HepG2 (cell line): ENCODE measurements around the gene TMEM258. TPM values are rescaled to one million over a fixed set of nuclear protein-coding genes. Genes with fewer than 3 reads are reported as not detected.

Experiments
- CBX5 ChIP-seq: sonication (generic); formaldehyde crosslinking; IDR thresholded peaks from 2 replicates; pipeline ENCODE4 v1.4.0; 2020; ENCODE audit warnings: missing genetic modification reagents, borderline replicate concordance
- CEBPZ ChIP-seq: IDR thresholded peaks from 2 replicates; pipeline ENCODE4 v1.6.1; 2012; ENCODE audit warnings: low read length, improper control_type of control experiment
- HOXD1 ChIP-seq: sonication (generic); formaldehyde crosslinking; IDR thresholded peaks from 2 replicates; pipeline ENCODE4 v1.5.0; 2020; ENCODE audit warnings: missing genetic modification reagents
- ISL2 ChIP-seq: sonication (generic); formaldehyde crosslinking; IDR thresholded peaks from 2 replicates; pipeline ENCODE4 v1.5.0; 2020; ENCODE audit warnings: missing genetic modification reagents
- MIER2 ChIP-seq: IDR thresholded peaks from 2 replicates; pipeline ENCODE4 v1.6.1; 2016; ENCODE audit warnings: missing biosample characterization, missing genetic modification reagents
- TAF15 ChIP-seq: fragments of 200-400 bp; formaldehyde crosslinking; IDR thresholded peaks from one replicate; pipeline ENCODE4 v1.6.1; 2018; ENCODE audit warnings: mild to moderate bottlenecking, low read depth, low read length; ENCODE audit not compliant: poor library complexity, severe bottlenecking
- TCF7L2 ChIP-seq: IDR thresholded peaks from 2 replicates; pipeline ENCODE4 v1.6.1; 2011; ENCODE audit warnings: mild to moderate bottlenecking, low read depth, low read length, moderate library complexity
- TFAP4 ChIP-seq: sonication (generic); IDR thresholded peaks from 2 replicates; pipeline ENCODE4 v1.6.1; 2016; ENCODE audit warnings: low read depth, borderline replicate concordance
- TRIM22 ChIP-seq: fragments of 450-650 bp; IDR thresholded peaks from 2 replicates; pipeline ENCODE4 v1.6.1; 2017
- ZBTB33 ChIP-seq: sonication (generic); formaldehyde crosslinking; IDR thresholded peaks from 2 replicates; pipeline ENCODE4 v1.4.0; 2020; ENCODE audit warnings: missing genetic modification reagents
- ZKSCAN5 ChIP-seq: sonication (generic); formaldehyde crosslinking; IDR thresholded peaks from 2 replicates; pipeline ENCODE4 v1.5.1; 2020; ENCODE audit warnings: mild to moderate bottlenecking, missing genetic modification reagents
- ZNF296 ChIP-seq: sonication (generic); formaldehyde crosslinking; conservative IDR thresholded peaks from 2 replicates; pipeline ENCODE4 v1.5.0; 2020; ENCODE audit warnings: mild to moderate bottlenecking, missing genetic modification reagents
- ZNF441 ChIP-seq: sonication (generic); formaldehyde crosslinking; IDR thresholded peaks from 2 replicates; pipeline ENCODE4 v1.7.0; 2021; ENCODE audit warnings: missing genetic modification reagents, borderline replicate concordance
- ZNF513 ChIP-seq: sonication (generic); formaldehyde crosslinking; conservative IDR thresholded peaks from 2 replicates; pipeline ENCODE4 v1.5.0; 2020; ENCODE audit warnings: missing genetic modification reagents
- ZNF619 ChIP-seq: sonication (generic); formaldehyde crosslinking; IDR thresholded peaks from 2 replicates; pipeline ENCODE4 v1.4.0; 2020; ENCODE audit warnings: mild to moderate bottlenecking, missing genetic modification reagents
- ZNF713 ChIP-seq: sonication (generic); formaldehyde crosslinking; IDR thresholded peaks from 2 replicates; pipeline ENCODE4 v1.4.0; 2020; ENCODE audit warnings: mild to moderate bottlenecking, missing genetic modification reagents
- ZSCAN21 ChIP-seq: sonication (generic); formaldehyde crosslinking; IDR thresholded peaks from 2 replicates; pipeline ENCODE4 v1.8.0; 2022; ENCODE audit warnings: mild to moderate bottlenecking, missing genetic modification reagents, moderate library complexity, borderline replicate concordance
- ZSCAN5A ChIP-seq: sonication (generic); formaldehyde crosslinking; IDR thresholded peaks from 2 replicates; pipeline ENCODE4 v1.8.0; 2022; ENCODE audit warnings: mild to moderate bottlenecking, missing genetic modification reagents, borderline replicate concordance
- ZSCAN9 ChIP-seq: IDR thresholded peaks from 2 replicates; pipeline ENCODE4 v1.6.1; 2016; ENCODE audit warnings: borderline replicate concordance
- polyA plus RNA-seq, 8 experiments: library from polyadenylated mRNA; depleted of rRNA in 3 of 8; stranded (reverse) in 7 of 8; unstranded in 1 of 8; fragments of >200 nt; fragmentation: Illumina TruSeq in 4 of 8; extraction: Trizol in 4 of 8; gene quantifications; 2 replicates each; pipeline versions ENCODE4 v1.2.1 to v1.2.3, GENCODE V29; 2011 to 2016; ENCODE audit warnings: low read depth in 4 of 8, missing spikeins in 1 of 8, mixed read lengths in 1 of 8; ENCODE audit not compliant: insufficient read depth in 1 of 8
- total RNA-seq, 5 experiments: library from RNA; depleted of rRNA; stranded (reverse); fragments of >200 nt; fragmentation: Illumina TruSeq; extraction: Trizol; gene quantifications; 2 replicates each; pipeline ENCODE4 v1.2.3, GENCODE V29; 2016; ENCODE audit warnings: low read depth in 1 of 5

Gene TMEM258
- total and polyA plus RNA-seq, 2 of the 13 experiments (the other 11 are each of a cell fraction or from before 2014, with no cell fraction given): 175 to 424 TPM

- TF ChIP-seq ZNF513 (CRISPR knock-in tag) (no peak), ZSCAN21 (CRISPR knock-in tag) (no peak), MIER2 (no peak), HOXD1 (CRISPR knock-in tag) (no peak), ISL2 (no peak), CEBPZ (no peak), TCF7L2 (no peak), ZKSCAN5 (CRISPR knock-in tag) (no peak), ZSCAN5A (no peak), ZNF713 (CRISPR knock-in tag) (0 out of 2 replicates have a peak, but pooled peaks have one; percentile 43), ZNF296 (CRISPR knock-in tag) (no peak), TAF15 (no peak), ZBTB33 (CRISPR knock-in tag) (no peak), ZNF441 (no peak), ZSCAN9 (CRISPR knock-in tag) (no peak), TFAP4 (0 out of 2 replicates have a peak, but pooled peaks have one; percentile 9), CBX5 (no peak; the same call in 1 of the 2 replicates), TRIM22 (no peak), ZNF619 (CRISPR knock-in tag) (no peak)
Observed at GRCh38 chr11:61828629-61829407, 36.4 kb upstream of the TMEM258 start (continued).
